ENCODE results near the gene EVI5. TPM values are rescaled to one million over a fixed set of nuclear protein-coding genes. Genes with fewer than 3 reads are reported as not detected.

The EVI5 gene
- polyA plus RNA-seq, 3 donors = 20.2 to 22.0 (median 20.8) TPM

DNA sequence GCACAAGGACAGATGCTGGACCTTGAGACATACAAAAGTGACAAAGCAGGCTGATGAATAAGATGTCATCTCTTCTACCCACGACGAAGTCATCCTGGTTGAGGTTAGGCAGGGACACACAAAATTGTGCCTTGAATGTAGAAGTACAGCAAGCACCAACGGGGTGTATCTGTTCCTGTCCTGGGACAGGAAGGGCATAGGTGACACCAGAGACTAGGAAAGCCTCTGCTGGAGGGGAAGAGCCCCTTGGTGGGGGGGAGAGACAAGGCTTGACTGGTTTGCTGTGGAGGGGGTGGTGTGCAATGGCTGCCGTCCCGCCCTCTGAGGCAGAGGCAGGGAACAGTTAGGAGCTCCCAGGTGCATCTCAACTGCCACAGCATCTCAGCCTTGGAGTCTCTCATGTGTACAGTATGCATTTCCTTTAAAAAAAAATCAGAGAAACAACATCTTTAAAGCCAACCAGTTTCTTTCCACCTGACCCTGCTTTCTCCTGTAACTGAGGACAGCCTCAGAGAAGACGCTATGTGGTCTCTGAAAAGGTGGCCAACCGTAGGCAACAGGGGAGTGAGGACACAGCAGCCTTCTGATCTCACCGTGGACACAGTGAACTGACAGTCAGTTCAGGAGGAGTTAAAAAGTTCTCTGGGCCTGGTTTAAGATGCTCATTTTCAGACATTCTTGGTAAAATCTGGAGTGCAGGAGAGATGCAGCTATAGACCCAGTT is 280.5 kb downstream of the EVI5 start:
- no peak for DNase-seq (ENCODE audit: extremely low read depth in 1 of 11, low read depth in 9 of 11, low spot score in 4 of 11)

DNA sequence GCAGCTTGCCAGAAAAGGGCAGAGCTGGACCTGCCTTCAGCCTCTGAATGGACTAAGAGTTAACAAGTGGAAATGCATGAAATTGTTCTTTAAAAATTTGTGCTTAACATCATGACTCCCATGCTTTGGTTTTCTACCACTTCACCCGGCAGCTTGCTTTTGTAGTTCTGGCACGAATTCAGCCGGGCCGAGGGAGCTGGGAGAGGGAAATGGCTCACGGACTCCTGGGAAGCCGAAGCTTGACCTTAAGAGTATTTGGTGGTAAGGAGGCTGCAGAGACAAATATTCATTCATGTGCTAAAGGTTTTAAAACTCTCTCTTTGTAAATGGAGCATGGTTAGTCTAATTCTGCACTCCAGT is 281.0 kb downstream of the EVI5 start:
- no peak for DNase-seq (ENCODE audit: extremely low read depth in 1 of 11, low read depth in 9 of 11, low spot score in 4 of 11)

DNA sequence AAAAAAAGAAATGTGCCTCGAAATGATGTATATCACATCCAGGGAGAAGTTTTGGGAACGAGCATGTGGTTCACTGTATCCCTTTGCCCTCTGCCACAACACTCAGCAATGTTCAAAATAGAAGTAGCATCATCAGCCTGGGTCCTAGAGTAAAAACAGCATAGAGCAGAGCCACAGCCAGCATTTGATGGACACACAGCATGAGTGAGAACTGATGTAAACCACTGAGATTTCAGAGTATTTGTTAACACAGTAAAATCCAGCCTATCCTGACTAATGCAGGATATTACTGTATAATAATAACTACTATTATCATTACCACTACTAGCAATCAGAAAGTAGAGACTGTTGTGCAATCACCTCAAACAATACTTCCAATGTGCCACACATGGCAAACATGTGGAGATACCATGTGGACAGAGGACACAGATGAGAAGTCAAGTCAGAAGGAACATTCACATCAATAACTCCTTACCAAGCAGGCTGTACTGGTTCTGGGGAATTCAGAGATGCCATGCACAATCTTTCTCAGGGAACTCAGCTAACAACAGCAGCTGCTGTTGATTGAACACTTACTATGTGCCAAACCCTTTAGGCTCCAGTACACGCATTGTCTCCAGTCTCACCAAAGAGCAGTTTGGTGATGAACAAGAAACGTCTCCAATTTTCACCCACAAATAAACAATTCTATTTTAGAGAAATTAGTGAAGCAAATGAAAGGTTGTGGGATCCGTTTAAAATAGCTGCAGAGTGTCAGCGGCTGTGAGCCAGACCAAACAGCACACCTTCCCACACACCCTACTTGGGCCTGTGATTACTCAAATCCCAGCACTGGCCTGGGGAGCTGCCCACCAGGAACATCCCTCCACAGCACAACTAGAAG is 281.6 kb downstream of the EVI5 start:
- no peak for DNase-seq (ENCODE audit: extremely low read depth in 1 of 11, low read depth in 9 of 11, low spot score in 4 of 11)

DNA sequence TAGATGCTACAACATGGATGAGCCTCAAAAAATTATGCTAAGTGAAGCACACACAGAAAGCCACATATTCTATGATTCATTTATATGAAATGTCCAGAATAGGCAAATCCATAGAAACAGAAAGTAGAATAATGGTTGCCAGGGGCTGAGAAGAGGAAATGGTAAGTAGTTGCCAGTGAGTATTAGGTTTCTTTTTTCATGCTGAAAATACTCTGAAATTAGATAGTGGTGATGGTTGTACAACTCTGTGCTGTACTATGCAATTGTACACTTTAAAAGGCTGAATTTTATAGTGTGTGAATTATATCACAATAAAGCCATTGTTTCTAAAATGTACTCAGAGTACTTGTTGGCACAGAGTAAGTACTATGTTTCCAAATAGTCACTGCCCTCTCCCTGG is 282.7 kb downstream of the EVI5 start:
- no peak for DNase-seq (ENCODE audit: extremely low read depth in 1 of 11, low read depth in 9 of 11, low spot score in 4 of 11)

DNA sequence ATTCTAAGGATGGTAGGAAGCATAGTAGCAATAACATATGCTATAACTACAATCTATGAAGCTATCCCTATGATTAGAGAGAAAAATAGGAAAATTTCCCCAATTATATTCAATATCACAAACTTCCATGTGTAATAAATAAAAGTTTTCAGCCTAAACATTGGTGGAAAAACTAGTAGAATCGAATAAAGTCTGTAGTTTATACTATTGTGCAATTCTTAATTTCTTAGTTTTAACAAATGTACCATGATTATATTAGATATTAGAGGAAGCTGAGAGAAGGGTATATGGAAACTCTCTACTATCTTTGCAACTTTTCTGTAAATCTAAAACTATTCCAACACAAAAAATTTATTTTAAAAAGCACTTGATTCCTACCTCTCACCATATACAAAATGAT is 284.4 kb downstream of the EVI5 start:
- no peak for DNase-seq (ENCODE audit: extremely low read depth in 1 of 11, low read depth in 9 of 11, low spot score in 4 of 11)

DNA sequence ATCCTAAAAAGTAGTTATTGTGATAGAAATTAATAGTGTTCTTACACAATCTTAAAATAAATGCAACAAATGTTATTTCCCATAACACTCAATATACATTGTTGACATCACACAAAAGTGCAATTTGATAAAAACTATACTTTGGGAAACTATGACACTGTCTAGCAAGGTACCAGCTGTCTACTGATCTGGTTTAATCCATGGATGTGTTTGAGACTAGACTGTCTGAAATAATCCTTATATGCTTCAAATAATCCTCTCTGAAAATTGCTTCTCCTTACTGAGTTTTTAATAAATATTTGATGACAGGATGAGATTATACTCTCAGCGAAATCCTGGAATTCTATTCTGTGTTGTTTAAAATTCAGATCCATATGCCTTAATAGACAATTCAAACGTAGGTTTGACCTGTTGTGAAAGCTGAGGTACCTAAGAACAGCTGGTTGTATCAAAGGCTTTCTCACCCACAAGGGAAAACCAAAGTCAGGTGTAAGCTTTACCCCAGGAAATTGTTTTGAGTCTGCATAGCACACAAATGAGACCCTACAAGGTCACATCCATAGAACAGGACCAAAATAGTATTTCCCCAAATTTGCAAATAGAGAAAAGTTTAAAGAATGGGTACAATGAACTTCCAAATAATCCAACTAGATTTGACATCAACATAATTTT is 289.4 kb downstream of the EVI5 start:
- no peak for DNase-seq (ENCODE audit: extremely low read depth in 1 of 11, low read depth in 9 of 11, low spot score in 4 of 11)

DNA sequence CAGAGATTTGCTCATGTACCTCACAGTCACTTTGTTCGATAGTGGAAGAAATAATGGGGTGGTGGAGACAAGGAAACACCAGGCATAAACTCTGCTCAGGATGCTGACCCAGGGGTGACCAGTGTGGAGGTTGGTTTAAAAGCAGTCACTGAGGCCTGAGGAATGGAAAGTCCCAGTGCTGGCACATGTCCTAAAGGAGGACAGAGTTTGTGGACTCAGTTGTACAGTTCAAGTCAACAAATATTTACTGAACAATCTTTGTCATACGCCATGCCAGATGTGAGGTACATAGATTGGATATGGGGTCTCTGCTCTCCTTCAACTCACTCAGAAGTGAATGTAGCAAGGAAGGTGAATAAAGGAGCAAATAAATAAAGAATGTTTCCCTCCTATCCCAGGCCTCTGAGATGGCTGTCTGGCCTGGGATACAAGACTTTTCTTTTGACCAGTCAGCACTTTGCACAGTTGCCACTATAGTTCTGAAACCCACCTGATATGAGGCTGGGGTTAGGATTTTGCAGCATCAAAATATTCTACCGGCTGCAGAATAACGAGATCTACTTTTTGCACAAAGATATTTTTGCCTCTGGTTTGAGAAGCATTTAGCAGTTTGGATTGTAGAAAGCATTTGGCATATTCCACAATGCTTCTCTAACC is 290.3 kb downstream of the EVI5 start:
- DNase-seq (ENCODE audit: extremely low read depth in 1 of 11, low read depth in 9 of 11, low spot score in 4 of 11) = no peak

DNA sequence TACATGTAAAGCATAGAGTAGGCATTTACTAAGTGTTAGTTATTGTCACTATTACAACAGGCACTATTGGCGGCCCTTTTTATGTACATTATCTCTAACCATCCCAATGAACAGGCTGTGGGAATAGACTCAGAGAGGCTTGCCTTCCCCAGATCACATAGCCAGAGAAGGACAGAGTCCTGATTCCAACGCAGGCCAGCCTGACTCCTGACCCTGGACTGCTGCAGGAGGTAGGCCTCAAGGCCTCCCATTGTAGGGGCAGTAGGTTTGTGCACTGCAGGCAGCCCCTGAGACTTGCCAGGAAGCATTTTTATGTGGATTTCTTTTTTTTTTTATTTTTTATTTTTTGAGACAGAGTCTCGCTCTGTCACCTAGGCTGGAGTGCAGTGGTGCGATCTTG is 291.8 kb downstream of the EVI5 start:
- no peak for DNase-seq (ENCODE audit: extremely low read depth in 1 of 11, low read depth in 9 of 11, low spot score in 4 of 11)

DNA sequence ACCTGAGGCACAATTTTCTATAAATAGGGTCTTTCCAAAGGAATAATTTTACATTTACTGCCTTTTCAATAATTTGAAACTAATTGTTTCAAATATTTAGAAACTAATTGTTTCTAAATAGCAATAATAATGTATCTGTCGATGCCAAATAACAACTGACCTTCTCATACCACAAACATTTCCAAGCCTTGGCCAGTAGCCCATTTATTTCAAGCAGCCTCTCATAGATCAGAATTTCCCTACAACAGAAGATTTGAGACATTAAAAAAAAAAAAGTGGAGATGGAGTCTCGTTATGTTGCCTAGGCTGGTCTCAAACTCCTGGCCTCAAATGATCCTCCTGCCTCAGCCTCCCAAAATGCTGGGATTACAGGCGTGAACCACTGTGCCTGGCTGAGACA is 296.1 kb downstream of the EVI5 start:
- no peak for DNase-seq (ENCODE audit: extremely low read depth in 1 of 11, low read depth in 9 of 11, low spot score in 4 of 11)

DNA sequence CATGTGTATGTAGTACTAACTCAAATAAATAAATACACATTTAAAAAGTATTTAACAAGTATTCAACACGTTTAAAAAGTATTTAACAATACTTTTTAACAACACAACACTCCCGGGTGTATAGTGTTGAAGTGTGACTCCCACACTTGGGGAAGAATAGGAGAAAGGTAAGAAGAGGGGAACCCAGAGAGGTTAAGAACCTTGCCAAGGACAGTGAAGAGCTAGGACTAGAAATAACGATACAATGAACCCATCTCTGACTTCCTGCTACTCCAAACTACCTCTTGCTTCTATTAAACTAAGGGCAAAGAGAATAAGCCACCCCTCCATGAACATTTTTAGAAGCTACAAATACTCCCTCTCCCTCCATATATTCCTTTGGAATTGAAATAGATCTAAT is 296.5 kb downstream of the EVI5 start:
- no peak for DNase-seq (ENCODE audit: extremely low read depth in 1 of 11, low read depth in 9 of 11, low spot score in 4 of 11)

DNA sequence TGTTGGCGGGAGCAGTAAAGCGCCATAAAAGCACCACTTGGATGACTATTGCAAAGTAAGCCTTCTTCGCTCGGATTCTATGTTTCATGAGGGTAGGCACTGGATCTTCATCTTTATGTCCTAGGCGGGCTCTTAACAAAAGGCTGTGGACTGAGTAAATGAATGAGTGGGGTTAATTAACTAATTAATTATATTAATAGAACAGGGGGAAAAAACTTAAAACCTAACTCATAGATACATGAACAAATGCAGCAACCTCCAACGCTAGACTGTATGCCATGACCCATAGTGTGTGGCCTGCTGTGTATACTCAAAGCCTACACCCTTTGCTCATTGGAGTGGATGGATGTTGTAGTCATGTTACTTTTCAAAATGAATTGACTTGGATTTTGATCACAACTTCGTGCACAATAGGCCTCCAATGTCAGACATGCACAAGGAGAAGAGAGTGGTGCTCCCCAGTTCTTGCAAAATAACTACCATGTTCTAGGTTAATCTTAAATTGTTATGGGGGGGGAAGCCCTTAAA is 297.8 kb downstream of the EVI5 start:
- DNase-seq (ENCODE audit: extremely low read depth in 1 of 11, low read depth in 9 of 11, low spot score in 4 of 11) = no peak

DNA sequence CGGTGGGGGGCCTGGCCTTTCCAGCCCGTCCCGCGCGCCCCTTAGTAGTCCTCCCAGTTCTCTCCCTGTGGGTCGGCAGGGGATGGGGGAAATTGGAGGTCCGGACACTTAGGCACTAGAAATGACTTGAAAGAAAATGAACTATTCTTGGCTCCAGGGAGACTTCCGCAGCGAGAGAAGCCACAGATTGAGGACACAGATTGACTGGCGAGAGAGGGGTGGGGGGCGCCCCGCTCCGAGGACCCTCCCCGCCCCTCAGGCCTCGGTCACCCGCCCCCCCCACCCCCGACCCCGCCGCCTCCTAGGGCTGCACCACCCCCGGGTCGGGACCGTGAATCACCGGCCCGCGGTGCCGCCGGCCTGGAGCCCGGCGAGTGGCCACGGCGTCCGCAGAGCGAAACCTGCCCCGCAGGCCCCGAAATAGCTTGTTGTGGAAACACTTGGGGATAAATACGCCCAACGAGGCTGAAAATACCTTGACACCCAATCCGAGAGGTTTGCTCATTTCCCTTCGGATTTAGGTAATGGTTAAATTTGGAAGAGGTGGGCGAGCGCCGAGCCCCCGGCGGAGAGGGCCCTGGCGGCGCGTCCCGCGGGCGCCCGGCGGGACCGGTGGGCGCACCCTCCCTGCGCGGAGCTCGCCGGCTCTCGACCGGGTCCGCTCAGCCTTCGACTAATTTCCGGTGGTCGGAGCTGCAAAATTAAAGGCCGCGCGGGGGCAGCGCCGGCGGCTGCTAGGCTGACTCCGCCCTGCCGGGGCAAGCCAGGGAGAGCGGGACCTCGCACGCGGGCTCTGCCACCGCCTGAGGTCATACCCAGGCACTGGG is 298.4 kb downstream of the EVI5 start, which contains the start of gene GFI1:
Gene GFI1, minus strand, starts transcription at position 675 of the 827 bp plus-strand sequence. CDS start 3,438 bp downstream, outside the sequence.
- peak in 4 of 11 donors; percentile 10 to 26 (median 17) for DNase-seq (ENCODE audit: extremely low read depth in 1 of 11, low read depth in 9 of 11, low spot score in 4 of 11)

DNA sequence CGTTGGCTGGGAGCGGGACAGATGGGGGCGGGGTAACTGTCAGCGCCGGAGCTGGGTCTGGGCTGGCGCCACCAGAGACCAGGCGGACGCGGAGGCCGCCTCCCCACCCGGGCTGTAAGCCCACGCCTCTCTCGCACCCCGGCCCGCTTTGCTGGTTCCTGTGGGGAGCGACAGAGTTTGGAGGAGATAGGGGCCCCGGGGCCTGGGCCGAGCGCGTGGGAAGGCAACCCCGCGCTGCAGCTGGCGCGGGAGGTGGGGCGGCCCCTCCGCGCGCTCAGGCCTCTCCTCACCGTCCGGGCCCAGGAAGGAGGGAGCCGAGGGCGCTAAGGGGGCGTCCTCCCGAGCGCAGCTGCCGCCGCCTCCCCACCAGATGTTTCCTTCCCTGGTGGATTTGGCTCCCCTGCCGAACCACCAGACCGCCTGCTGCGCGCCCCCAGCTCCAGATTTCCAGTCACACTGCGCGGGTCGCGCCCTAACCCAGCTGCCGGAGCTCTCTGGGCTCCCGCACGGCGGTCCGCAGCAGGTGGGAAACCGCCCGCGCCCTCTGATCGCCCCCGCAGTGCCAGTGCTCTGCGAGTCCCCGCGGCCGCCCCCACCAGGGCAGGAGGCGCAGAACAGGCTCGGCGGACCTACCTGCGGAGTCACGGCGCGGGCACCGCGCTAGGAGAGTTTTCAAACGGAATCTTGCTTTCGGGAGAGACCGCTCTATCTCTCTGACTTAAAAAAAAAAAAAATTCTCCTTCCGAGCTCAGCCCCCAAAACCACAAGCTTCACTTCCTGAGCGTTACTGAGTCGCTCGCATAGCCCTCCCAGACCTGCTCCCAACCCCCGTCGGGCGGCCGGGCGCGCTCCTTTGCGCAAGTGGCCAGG is 299.3 kb downstream of the EVI5 start:
- peak in 4 of 11 donors; percentile 17 to 26 (median 21) for DNase-seq (ENCODE audit: extremely low read depth in 1 of 11, low read depth in 9 of 11, low spot score in 4 of 11)

DNA sequence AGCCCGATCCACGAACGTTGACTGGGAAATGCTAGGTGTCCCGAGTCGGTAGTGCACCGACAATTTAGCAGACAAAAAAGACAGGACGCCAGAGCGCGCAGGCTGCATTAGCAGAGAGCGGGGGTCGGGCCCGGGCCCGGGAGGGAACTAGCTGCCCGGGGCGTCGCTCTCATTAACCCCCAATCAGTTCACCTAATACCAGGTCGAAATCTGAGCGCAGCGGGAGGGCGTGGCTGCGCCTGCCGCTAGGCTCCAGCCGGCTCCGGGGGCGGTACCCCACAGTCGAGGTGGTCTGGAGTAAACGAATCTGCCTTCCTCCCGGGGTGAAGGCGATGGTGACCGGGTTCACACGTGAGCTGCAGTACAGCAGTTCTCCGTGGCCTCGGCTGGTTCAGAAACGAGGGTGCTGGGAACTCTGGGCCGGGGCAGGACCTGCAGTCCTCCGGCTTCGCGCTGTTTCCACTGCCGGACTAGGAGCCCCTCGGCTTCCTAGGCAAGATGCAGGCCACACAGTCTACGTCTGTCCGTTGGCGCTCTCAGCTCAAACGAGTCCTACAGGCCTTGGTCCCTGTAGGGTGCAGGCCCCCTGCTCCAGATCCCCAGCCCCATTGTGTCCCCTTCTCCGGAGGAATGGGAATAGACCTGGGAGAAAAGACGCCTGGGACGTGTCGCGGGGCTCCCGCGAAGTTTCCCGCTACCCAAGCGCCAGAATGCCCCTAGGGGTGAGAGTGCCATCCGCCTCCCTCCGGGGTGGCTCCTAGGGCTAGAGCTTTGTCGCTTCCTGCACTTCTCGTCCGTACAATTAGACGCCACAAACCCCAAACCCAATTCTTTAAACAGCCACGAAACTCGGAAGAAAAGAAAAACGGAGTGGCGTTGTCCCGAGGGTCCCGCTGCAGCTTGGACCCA is 300.2 kb downstream of the EVI5 start:
- DNase-seq (ENCODE audit: extremely low read depth in 1 of 11, low read depth in 9 of 11, low spot score in 4 of 11) = peak in 4 of 11 donors; percentile 19 to 38 (median 22)

DNA sequence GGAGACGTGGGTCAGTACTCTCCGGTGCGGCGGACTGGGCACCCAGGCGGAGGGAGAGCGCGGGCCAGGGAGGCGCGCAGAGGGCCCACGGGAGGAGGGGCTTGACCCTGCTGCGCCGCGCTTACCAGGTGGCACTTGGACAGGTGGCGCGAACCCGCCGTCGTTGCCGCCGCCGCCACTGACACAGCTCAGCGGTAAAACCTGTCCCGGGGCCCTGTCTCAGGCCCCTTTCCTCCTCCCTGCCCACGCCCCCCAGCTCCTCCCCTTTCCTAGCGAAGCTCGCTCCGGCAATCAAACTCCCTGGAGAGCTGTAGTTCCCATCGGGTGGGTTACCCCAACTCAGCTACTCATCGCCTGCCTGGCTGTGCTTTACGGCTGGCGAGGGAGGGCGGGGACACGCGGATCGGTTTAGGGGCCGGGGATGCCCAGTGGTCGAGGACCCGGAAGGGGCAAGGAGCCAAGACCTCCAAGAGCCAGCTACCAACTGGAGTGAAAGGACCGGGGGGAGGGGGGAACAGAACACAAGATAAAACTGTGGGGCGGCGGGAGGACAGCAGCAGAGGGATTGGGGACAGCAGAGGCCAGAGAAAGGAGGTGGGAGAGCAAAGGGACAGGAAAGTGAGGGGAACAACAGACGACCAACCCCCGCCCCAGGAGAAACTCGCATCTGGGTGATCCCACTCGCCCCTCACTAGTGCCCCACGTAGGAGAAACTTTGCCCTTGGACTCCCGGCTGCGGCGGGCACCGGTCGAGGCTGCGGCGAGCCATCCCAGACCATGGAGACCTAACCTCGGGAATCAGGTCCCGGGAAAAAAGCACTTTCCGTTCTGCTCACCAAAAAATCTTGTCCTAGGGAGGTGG is 301.1 kb downstream of the EVI5 start:
- DNase-seq (ENCODE audit: extremely low read depth in 1 of 11, low read depth in 9 of 11, low spot score in 4 of 11) = peak in 4 of 11 donors; percentile 8 to 18 (median 12)
